HG03521 (cell line): ENCODE measurements around the gene BCAS3.
"Not testable (repeated sequence)": the region's sequence is repeated elsewhere in the genome, so short reads cannot be mapped to it uniquely, and the experiment has no call there.

Experiments
- ATAC-seq: cut with Tn5 transposase; IDR thresholded peaks from one replicate; pipeline ENCODE4 v1.9.1; 2021; ENCODE audit warnings: mild to moderate bottlenecking, moderate library complexity; ENCODE audit not compliant: unreplicated experiment

Gene BCAS3

DNA sequence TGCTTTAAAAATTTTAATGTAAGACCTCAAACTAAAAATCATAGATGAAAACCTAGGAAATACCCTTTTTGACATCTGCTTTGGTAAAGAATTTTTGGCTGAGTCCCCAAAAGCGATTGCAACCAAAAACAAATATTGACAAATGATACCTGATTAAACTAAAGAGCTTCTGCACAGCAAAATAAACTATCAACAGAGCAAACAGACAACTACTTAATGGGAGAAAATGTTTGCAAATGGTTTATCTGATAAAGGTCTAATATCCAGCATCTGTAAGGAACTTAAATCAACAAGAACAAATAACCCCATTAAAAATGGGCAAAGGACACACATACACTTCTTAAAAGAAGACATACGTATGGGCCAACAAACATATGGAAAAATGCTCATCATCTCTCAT, 242.5 kb downstream of the BCAS3 start:
- ATAC-seq: no peak

DNA sequence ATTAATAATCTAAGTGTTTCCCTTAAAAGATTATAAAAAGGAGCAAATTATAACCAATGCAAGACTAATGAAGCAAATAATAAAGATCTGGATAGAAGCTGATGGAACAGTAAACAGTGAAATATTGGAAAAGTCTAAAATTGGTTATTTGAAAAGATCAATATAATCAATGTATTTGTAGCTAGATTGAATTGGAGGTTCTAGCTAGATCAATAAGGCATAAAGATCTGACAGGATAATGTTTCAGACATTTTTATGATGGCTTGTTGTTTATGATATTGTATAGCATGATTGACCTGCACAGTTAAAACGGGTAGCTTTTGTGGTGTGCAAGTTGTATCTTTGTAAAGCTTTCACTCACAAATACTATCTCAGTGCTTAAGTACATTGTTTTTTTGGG, 245.3 kb downstream of the BCAS3 start:
- ATAC-seq: no peak

DNA sequence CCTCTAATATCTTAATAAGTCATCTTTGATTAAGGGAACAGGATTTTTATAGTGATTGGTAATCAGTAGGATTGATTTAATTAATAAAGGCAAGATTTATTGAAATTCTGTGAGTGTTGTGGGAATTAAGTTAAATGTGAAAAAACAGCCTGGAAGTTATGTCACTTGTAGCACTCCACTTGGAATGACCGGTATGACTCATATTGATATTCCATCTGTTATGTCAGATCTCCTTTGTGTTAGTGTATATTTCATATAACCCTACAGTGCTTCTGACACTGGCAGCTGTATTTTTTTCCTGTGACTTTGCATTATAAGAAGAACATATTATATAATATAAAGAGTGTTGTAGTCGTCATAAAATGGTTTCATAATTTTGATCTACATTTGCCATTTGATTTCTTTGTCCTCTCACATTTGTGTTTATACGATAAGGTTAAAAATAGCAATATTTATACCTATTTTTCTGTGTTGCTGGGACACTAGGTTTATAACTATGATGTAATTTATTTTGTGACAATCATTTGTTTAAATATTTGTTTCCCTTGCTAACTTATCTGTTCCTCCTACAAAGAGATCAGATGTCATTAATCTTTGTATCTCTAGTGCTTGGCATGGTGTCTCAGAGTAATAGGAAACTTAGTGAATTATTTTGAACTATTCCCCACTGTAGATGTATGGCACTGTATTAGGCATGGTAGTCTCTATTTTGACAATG, 249.0 kb downstream of the BCAS3 start:
- no peak for ATAC-seq

DNA sequence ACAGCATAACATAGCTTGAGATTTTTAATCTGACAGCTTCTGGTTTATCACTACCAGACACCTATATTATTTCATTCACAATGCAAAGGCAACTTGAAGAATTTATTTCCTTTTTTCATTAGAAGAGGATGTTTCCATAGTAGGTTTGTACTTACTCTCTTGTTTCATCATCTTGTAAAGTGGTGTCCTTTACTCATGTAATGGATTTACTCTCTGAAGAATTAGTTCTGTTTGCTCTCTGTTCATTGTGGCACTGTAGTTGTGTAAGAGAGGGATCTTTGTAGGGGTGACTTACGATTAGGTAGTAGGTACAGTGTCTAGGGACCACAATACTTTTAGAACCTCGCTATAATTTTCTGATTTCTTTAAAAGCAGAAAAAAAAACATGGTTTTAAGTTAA, 256.1 kb downstream of the BCAS3 start:
- ATAC-seq: no peak

DNA sequence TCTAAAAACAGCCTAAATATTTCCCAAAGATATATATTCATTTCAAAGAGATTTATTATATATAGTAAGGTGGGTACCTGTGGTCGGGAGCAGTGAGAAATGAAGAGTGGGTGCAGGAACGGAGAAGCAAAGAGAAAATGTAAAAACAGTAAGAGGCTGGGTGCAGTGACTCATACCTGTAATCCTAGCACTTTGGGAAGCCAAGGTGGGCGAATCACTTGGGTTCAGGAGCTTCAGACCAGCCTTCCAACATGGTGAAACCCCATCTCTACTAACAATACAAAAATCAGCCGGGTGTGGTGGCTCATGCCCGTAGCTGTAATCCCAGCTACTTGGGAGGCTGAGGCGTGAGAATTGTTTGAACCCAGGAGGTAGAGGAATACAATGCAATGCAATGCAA, 257.1 kb downstream of the BCAS3 start:
- ATAC-seq: no peak

DNA sequence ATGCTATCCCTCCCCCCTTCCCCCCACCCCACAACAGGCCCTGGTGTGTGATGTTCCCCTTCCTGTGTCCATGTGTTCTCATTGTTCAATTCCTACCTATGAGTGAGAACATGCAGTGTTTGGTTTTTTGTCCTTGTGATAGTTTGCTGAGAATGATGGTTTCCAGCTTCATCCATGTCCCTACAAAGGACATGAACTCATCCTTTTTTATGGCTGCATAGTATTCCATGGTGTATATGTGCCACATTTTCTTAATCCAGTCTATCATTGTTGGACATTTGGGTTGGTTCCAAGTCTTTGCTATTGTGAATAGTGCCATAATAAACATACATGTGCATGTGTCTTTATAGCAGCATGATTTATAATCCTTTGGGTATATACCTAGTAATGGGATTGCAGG, 258.3 kb downstream of the BCAS3 start:
- ATAC-seq: not testable (repeated sequence)

DNA sequence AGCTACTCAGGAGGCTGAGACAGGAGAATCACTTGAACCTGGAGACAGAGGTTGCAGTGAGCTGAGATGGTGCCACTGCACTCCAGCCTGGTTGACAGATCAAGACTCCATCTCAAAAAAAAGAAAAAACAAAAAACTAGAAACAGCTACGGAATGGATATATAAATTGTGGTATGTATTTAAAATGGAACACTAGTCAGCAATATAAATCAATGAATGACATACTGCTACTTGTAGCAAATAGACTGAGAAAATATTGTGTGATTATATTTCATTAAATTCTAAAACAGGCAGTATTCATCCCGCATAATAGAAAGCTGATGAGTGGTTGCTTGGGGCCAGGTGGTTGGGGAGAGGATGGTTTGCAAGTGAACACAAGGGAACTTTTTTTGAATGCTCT, 261.7 kb downstream of the BCAS3 start:
- no peak for ATAC-seq

DNA sequence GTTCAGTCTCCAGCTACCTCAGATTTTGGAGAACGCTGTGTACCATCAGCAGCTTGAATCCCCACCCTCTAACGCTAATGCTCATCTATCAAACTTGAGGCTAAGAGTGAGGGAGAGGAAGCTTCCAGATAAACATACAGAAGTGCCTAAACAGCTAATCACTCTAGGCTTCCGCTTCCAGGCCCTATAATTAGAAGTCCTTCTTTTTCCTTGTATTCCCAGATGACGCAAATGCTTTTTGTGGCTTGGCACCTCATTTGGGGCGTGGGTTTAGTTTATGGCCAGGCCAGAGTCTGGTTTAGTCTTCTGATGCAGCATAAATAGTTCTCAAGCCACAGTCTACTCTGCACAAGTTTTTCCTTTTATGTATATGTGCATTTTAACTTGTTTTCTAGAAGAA, 263.4 kb downstream of the BCAS3 start:
- ATAC-seq: no peak

DNA sequence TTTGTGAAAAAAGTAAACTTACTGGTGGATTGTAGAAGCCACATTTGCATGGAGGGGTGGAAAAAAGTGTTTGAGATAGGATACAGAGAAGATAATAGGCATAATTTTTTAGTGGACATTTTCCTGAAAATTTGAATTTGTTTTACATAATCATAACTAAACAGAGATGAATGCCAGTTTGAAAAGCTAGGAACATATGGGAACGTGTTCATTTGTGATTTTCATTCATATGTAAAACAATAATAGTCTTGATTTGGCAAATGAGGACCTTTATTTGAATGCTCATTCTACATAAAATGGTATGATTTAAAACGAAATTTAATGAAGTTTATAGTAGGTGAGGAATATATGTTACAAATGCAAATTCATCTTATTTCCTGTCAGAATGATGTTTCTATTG, 263.9 kb downstream of the BCAS3 start:
- no peak for ATAC-seq

DNA sequence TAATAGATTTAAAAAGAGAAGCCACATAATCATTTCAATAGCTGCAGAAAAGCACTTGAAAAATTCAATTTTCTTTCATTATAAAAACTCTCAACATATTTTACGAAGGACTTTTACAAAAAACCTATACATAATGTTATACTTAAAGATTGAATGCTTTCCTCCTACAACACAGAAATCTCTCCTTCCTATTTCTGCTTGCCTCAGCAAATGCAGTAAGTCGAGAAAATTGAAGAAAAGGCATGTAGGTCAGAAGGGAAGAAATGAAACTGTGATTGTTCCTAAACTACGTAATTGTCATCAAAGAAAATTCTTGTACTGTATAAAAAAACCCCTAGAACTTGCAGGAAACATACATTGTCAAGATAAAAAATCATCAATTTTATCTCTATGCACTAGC, 267.1 kb downstream of the BCAS3 start:
- ATAC-seq: no peak

DNA sequence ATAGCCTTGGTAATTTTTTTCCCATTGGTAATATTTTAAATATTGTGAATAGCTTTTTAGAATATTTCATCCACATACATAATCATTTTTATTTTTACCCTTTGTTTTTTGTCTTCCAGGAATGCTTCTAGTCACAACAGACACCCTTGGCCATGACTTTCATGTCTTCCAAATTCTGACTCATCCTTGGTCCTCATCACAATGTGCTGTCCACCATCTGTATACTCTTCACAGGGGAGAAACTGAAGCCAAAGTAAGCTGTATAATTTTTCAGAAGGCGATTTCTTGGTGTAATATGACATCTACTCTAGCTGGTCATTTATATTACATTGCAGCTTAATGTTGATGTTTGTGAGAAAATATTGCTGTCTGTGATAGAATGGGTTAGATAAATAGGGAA, 269.4 kb downstream of the BCAS3 start:
- no peak for ATAC-seq

DNA sequence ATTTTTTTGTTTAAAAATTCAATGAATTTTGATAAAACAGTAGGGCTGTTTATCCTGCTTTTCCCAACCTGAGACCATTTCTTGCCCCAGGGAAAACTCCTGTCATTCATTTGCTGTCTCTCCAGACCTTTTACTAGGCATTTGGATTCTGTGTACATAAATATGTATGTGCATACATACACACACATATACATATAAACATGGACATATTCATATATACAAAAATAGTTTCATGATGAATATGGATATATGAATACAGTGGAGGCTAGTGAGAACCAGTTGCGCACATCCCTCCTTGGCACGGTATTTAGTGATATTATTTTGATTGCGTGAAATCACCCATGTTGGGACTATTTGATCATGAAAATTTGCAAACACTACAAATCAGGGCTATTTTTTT, 269.9 kb downstream of the BCAS3 start:
- no peak for ATAC-seq

DNA sequence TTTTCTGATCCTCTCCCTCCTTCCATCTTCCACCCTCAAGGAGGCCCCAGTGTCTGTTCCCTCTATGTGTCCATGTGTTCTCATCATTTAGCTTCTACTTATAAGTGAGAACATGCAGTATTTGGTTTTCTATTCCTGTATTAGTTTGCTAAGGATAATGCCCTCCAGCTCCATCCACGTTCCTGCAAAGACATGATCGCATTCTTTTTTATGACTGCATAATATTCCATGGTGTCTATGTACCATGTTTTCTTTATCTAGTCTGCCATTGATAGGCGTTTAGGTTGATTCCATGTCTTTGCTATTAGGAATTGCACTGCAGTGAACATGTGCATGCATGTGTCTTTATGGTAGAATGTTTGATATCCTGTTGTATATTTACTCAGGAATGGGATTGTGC, 275.1 kb downstream of the BCAS3 start:
- ATAC-seq: no peak

DNA sequence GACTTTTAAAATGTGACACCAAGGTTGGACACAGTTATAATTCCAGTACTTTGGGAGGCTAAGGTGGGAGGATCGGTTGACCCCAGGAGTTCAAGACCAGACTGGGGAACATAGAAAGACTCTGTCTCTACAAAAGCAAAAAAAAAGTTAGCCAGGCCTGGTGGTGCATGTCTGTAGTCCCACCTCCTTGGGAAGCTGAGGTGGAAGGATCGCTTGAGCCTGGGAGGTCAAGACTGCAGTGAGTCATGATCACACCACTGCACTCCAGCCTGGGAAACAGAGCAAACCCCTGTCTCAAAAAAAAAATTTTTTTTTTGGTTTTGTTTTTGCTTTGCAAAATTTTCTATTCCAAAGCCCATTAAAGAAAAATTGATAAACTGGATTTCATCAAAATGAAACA, 281.4 kb downstream of the BCAS3 start:
- ATAC-seq: no peak

DNA sequence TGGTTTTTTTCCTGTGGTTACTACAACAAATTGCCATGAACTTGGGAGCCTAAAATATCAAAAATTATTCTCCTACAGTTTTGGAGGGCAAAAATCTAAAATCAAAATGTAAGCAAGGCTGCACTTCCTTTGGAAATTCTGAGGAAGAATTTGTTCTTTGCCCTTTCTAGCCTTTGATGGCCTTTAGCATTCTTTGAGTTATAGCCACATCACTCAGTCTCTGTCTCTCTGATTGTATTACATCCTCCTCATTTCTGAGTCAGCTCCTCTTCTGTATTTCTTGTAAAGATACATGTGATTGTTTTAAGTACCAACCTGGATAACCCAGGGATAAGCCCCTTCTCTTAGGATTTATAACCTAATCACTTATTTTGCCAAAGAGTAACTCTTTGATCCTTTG, 282.0 kb downstream of the BCAS3 start:
- ATAC-seq: no peak

DNA sequence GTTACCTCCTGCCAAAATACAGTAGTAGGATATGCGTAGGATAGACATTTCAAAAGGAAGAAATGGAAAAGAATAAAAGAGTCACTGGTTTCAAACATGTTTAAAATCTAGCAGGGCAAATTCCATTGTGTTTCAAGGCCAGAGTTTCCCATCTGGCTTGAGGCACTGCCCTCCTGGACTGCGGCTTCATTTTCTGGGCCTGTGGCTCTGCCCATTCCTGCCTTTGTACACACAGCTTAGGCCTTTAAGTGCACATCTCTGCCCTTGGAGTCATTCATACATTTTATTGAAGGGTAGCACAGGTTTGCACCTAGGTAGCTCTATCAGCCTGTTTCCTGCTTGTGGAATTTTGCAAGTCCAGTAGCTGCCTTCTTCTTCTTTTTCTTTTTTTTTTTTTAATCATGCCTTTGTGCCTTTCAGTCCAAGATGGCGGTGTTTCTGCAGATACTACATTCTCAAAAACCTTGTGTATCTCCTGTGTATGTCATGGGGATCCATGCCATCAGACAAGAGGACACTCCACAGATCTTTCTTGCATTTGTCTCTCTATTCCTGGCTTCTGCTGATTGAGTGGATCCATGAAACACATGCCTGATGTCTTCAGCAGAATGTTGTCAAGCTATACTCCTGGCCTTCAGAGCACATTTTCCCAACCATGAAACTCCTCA, 282.9 kb downstream of the BCAS3 start:
- ATAC-seq: no peak

DNA sequence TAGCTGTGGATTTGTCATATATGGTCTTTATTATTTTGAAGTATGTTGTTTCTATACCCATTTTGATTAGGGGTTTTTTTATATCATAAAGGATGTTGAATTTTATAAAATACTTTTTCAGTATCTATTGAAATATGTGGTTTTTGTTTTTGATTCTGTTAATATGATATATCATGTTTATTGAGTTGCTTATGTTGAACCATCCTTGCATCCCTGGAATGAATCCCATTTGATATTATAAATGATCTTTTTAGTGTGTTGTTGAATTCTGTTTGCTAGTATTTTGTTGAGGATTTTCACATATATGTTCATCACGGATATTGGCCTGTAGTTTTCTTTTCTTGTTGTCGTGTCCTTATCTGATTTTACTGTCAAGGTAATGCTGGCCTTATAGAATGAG, 286.5 kb downstream of the BCAS3 start:
- no peak for ATAC-seq

DNA sequence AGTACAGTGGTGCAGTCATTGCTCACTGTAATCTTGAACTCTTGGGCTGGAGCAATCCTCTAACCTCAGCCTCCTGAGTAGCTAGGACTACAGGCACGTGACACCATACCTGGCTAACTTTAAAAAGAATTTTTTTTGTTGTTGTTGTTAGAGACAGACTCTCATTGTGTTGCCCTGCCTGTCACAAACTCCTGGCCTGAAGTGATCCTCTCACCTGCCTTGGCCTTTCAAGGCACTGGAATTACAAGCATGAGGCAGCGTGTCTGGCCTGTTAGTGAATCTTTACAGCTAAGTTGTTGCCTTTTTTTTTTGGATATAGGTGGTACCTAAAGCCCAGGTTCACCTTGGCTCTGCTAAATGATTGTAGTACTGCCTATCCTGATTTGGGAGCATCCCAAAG, 290.6 kb downstream of the BCAS3 start:
- no peak for ATAC-seq

DNA sequence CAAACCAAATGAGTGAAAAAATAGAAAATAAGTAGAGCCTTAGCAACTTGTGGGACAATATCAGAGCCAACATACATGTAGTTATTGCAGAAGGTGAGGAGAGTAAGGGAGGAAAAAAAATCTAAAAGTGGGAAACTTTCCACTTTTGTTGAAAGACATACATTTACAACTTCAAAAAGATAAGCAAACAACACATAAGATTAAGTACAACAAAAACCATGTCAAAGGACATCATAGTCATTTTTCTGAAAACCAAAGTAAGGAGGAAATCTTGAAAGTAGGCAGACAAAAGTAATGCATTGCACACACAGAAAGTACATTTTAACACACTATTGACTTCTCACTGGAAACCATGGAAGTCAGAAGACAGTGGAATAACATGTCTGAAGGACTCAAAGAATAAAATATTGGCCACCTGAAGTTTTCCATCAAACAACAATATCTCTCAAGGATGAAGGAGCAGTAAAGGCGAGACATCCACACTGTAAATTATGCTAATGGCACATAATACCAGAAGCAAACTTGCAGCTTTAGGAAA, 291.9 kb downstream of the BCAS3 start:
- ATAC-seq: no peak

DNA sequence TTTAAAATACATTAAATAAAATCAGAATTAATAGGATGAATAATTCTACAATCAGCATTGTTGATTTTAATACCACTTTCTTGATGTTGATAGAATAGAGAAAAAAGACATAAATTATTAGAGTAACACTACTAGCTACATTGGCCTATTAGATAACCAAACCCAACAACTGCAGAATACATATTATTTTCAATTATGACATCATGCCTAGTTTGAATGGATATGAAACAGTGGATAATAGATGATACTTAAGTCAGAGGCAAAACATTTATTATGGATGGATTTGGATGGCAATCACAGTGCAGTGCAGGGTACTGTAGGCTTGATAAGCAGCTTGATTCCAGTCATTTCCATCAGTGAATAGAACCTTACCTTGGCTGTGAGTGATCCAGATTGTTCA, 293.1 kb downstream of the BCAS3 start:
- ATAC-seq: no peak

DNA sequence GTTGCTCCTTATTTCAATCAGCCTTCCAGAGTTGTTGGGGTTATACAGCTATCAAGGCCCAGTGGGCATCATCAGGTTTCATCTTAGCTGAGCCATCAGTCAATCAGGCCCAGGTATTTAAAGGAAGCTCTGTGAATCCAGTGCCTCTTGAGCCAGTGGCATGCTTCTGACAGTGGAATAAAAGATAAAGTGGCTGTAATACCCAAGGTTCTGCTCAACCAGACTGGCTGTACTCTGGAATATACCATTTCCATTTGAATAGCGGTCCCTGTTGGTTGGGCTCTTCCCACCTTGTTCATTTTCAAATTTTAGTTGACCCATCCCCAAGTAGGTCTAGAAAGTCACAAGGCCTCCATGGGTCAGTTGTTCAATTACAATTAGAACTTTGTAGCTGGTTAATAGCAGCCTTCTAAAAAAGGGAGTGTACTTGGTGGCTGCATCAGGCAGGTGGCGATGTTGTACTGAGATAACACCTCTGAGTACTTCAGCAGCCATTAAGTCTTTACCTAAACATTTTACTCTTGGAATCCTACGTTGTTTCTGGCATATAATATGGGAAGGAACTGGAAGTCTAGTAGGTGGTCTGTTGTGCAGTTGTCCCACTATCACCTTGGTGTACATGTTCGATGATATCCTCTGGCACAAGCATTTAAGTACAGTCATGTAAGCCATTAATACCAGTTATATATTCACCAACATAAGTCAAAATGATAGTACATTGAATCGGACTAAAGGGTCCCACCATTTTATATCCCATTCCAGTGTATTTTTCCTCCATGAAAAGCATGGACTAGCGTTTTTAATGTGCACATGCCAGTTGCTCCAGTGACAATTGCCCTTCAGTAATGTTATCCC, 294.1 kb downstream of the BCAS3 start:
- ATAC-seq: no peak

DNA sequence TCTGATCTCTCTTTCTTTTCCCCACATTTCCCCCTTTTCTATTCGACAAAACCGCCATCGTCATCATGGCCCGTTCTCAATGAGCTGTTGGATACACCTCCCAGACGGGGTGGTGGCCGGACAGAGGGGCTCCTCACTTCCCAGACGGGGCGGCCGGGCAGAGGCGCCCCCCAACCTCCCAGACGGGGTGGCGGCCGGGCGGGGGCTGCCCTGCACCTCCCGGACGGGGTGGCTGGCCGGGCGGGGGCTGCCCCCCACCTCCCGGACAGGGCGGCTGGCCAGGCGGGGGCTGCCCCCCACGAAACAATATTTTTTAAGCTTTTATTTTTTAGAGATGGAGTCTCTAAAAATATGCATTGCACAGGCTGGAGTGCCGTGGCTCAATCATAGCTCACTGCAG, 299.2 kb downstream of the BCAS3 start:
- ATAC-seq: not testable (repeated sequence)
